Mesenchymal stem cell (in vitro differentiated cells and primary cell): ENCODE results near the gene MAP3K9.

ENCODE experiments used
- DNase-seq: peaks from one replicate; pipeline ENCODE4 v3.0.0-alpha.2; 2013
- H2AFZ ChIP-seq: one replicate; pipeline ENCODE4 v1.6.1; 2013; ENCODE audit warnings: low read depth, mild to moderate bottlenecking, control low read depth, inconsistent platforms, low read length, moderate library complexity
- H2AK5ac ChIP-seq: 2 replicates; pipeline ENCODE4 v1.6.1; 2013; ENCODE audit warnings: low read length, moderate library complexity, mild to moderate bottlenecking, inconsistent platforms; ENCODE audit not compliant: severe bottlenecking
- H2BK120ac ChIP-seq: one replicate; pipeline ENCODE4 v1.6.1; 2013; ENCODE audit warnings: low read depth, mild to moderate bottlenecking, inconsistent platforms, low read length, moderate library complexity
- H2BK12ac ChIP-seq, 2 experiments: one replicate each; pipeline ENCODE4 v1.6.1; 2013; ENCODE audit warnings: inconsistent platforms in 2 of 2, low read length in 2 of 2, mild to moderate bottlenecking in 2 of 2, moderate library complexity in 2 of 2, control low read depth in 1 of 2
- H2BK15ac ChIP-seq: one replicate; pipeline ENCODE4 v1.6.1; 2013; ENCODE audit warnings: mild to moderate bottlenecking, low read depth, inconsistent platforms; ENCODE audit not compliant: poor library complexity, severe bottlenecking
- H2BK5ac ChIP-seq: 2 replicates; pipeline ENCODE4 v1.6.1; 2013; ENCODE audit warnings: low read depth, mild to moderate bottlenecking, low read length, control low read depth, inconsistent platforms; ENCODE audit not compliant: poor library complexity, severe bottlenecking
- H3K14ac ChIP-seq, 2 experiments: one replicate each; pipeline ENCODE4 v1.6.1; 2013; ENCODE audit warnings: inconsistent platforms in 2 of 2, low read length in 2 of 2, control low read depth in 1 of 2, mild to moderate bottlenecking in 1 of 2, moderate library complexity in 1 of 2
- H3K18ac ChIP-seq, 2 experiments: one replicate each; pipeline ENCODE4 v1.6.1; 2013; ENCODE audit warnings: inconsistent platforms in 2 of 2, low read length in 2 of 2, control low read depth in 1 of 2, low read depth in 1 of 2, mild to moderate bottlenecking in 1 of 2
- H3K23ac ChIP-seq, 2 experiments: one replicate each; pipeline ENCODE4 v1.6.1; 2013; ENCODE audit warnings: inconsistent platforms in 2 of 2, low read length in 2 of 2, mild to moderate bottlenecking in 2 of 2, moderate library complexity in 2 of 2, control low read depth in 1 of 2
- H3K27ac ChIP-seq: 2 replicates; pipeline ENCODE4 v1.5.1; 2013; ENCODE audit warnings: mild to moderate bottlenecking, moderate library complexity, low read length, control low read depth, inconsistent platforms; ENCODE audit not compliant: poor library complexity, severe bottlenecking
- H3K27me3 ChIP-seq, 2 experiments: 2 replicates each; pipeline versions ENCODE4 v1.6.1 to v1.7.0; 2013; ENCODE audit warnings: low read length in 2 of 2, mild to moderate bottlenecking in 2 of 2, moderate library complexity in 2 of 2, control low read depth in 1 of 2, inconsistent platforms in 1 of 2; ENCODE audit not compliant: control insufficient read depth in 1 of 2, insufficient read depth in 1 of 2
- H3K36me3 ChIP-seq, 2 experiments: 2 replicates each; pipeline versions ENCODE4 v1.6.1 to v1.7.0; 2013; ENCODE audit warnings: low read length in 2 of 2, control low read depth in 1 of 2, inconsistent platforms in 1 of 2, low read depth in 1 of 2, mild to moderate bottlenecking in 1 of 2; ENCODE audit not compliant: insufficient read depth in 2 of 2, control insufficient read depth in 1 of 2
- H3K4ac ChIP-seq, 2 experiments: one replicate each; pipeline ENCODE4 v1.6.1; 2013; ENCODE audit warnings: inconsistent platforms in 2 of 2, low read length in 2 of 2, mild to moderate bottlenecking in 2 of 2, moderate library complexity in 2 of 2, control low read depth in 1 of 2, low read depth in 1 of 2
- H3K4me1 ChIP-seq: 2 replicates; pipeline ENCODE4 v1.6.1; 2013; ENCODE audit warnings: low read depth, low read length, control low read depth; ENCODE audit not compliant: control insufficient read depth, insufficient read depth
- H3K4me2 ChIP-seq: 2 replicates; pipeline ENCODE4 v1.6.1; 2013; ENCODE audit warnings: low read length, mild to moderate bottlenecking, inconsistent platforms; ENCODE audit not compliant: poor library complexity, severe bottlenecking
- H3K4me3 ChIP-seq, 2 experiments: 2 replicates each; pipeline versions ENCODE4 v1.5.1 to v1.7.0; 2013; ENCODE audit warnings: low read length in 2 of 2, mild to moderate bottlenecking in 2 of 2, control low read depth in 1 of 2, low read depth in 1 of 2; ENCODE audit not compliant: insufficient read depth in 1 of 2
- H3K79me1 ChIP-seq: replicated peaks from 2 replicates; pipeline ENCODE4 v1.6.1; 2013; ENCODE audit warnings: mild to moderate bottlenecking, control low read depth, low read length, inconsistent platforms; ENCODE audit not compliant: poor library complexity, severe bottlenecking
- H3K9ac ChIP-seq: 2 replicates; pipeline ENCODE4 v1.7.0; 2013; ENCODE audit warnings: mild to moderate bottlenecking, low read length, moderate library complexity
- H3K9me3 ChIP-seq: 2 replicates; pipeline ENCODE4 v1.7.0; 2013; ENCODE audit warnings: mild to moderate bottlenecking, low read length; ENCODE audit not compliant: control insufficient read depth
- H4K8ac ChIP-seq: one replicate; pipeline ENCODE4 v1.6.1; 2013; ENCODE audit warnings: inconsistent platforms, mild to moderate bottlenecking, low read length, moderate library complexity
- H4K91ac ChIP-seq: one replicate; pipeline ENCODE4 v1.6.1; 2013; ENCODE audit warnings: mild to moderate bottlenecking, low read length, inconsistent platforms
- WGBS: methylation state at CpG from one replicate; pipeline ENCODE4 v1.1.7; 2013; ENCODE audit warnings: mixed read lengths; 5-methylcytosine and 5-hydroxymethylcytosine counted together

Gene MAP3K9

GRCh38 chr14:70796551-70796950 lies 12.8 kb downstream of the MAP3K9 start:
- no peak overlapping the region for H2AFZ ChIP-seq
- H3K27ac ChIP-seq: no peak overlapping the region
- no peak overlapping the region for H4K8ac ChIP-seq
- 95% methylated on average over 8 of the region's 8 CpGs for WGBS
- H3K4me3 ChIP-seq: no peak overlapping the region
- peaks cover 0 to 28% of the 10 kb centered on the region in 2 experiments for H3K36me3 ChIP-seq
- no peak for DNase-seq
- H4K91ac ChIP-seq: no peak overlapping the region
- H3K23ac ChIP-seq: no peak overlapping the region
- H3K9ac ChIP-seq: no peak overlapping the region
- no peak overlapping the region for H2BK15ac ChIP-seq
- H3K27me3 ChIP-seq: peaks cover 0 to 16% of the 10 kb centered on the region in 2 experiments
- no peak overlapping the region for H2BK120ac ChIP-seq
- H2BK5ac ChIP-seq: no peak overlapping the region
- no peak overlapping the region for H3K18ac ChIP-seq
- no peak overlapping the region for H3K4ac ChIP-seq
- H3K9me3 ChIP-seq: no peaks in the 10 kb centered on the region
- peaks cover 46% of the 10 kb centered on the region for H3K79me1 ChIP-seq
- H2BK12ac ChIP-seq: no peak overlapping the region
- H3K14ac ChIP-seq: no peak overlapping the region
- no peaks in the 10 kb centered on the region for H3K4me1 ChIP-seq
- no peak overlapping the region for H3K4me2 ChIP-seq
- H2AK5ac ChIP-seq: no peak overlapping the region

- H3K9ac ChIP-seq: no peak overlapping the region
- WGBS: 91% methylated on average over 1 of the region's 3 CpGs
- H2BK120ac ChIP-seq: no peak overlapping the region
Measured at GRCh38 chr14:70794294-70794693, 15.0 kb downstream of the MAP3K9 start.

DNA sequence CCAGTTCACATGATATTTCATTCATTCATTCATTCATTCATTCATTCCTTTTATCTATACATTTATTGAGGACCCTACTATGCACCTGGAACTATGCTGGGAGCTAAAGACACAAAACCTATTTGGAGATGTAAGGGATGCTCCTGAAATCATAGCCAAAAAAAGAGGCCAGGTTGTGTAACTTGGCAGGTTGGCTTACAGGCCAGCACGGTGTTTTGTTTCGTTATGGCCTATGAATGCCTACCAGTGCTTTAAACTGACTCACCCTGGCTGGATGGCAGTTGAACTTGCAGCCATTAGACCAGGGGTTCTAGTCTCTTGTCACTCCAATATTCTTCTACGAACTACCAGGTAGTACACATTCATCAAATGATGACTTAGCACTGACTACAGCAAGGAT lies 15.7 kb downstream of the MAP3K9 start:
- Histone ChIP-seq H3K4me1 (peaks cover 7% of the 10 kb centered on the region), H2AFZ (no peak overlapping the region), H3K36me3 (peaks cover 0 to 24% of the 10 kb centered on the region in 2 experiments), H2BK5ac (no peak overlapping the region), H3K9me3 (no peaks in the 10 kb centered on the region), H3K18ac (no peak overlapping the region), H2BK12ac (no peak overlapping the region), H3K27me3 (peaks cover 0 to 19% of the 10 kb centered on the region in 2 experiments), H3K23ac (no peak overlapping the region), H2BK120ac (no peak overlapping the region), H3K79me1 (peaks cover 48% of the 10 kb centered on the region), H2AK5ac (no peak overlapping the region), H3K9ac (no peak overlapping the region), H3K14ac (no peak overlapping the region), H2BK15ac (no peak overlapping the region), H3K4me3 (no peak overlapping the region), H3K27ac (no peak overlapping the region), H3K4ac (no peak overlapping the region), H4K8ac (no peak overlapping the region), H3K4me2 (no peak overlapping the region), H4K91ac (no peak overlapping the region)
- WGBS: 75% methylated on average over 3 of the region's 3 CpGs
- no peak for DNase-seq

More at GRCh38 chr14:70794294-70794693, 15.0 kb downstream of the MAP3K9 start:
- H3K4me1 ChIP-seq: peaks cover 4% of the 10 kb centered on the region
- no peak overlapping the region for H3K4me3 ChIP-seq
- H3K9me3 ChIP-seq: no peaks in the 10 kb centered on the region
- no peak overlapping the region for H3K4ac ChIP-seq
- no peak overlapping the region for H4K8ac ChIP-seq
- DNase-seq: no peak
- H3K79me1 ChIP-seq: peaks cover 45% of the 10 kb centered on the region
- H2BK12ac ChIP-seq: no peak overlapping the region
- no peak overlapping the region for H3K14ac ChIP-seq
- H2BK5ac ChIP-seq: no peak overlapping the region
- peaks cover 0 to 19% of the 10 kb centered on the region in 2 experiments for H3K27me3 ChIP-seq
- peaks cover 0 to 24% of the 10 kb centered on the region in 2 experiments for H3K36me3 ChIP-seq
- H4K91ac ChIP-seq: no peak overlapping the region
- no peak overlapping the region for H2AK5ac ChIP-seq
- no peak overlapping the region for H3K27ac ChIP-seq
- no peak overlapping the region for H3K4me2 ChIP-seq
- H3K23ac ChIP-seq: no peak overlapping the region
- no peak overlapping the region for H2BK15ac ChIP-seq
- H3K18ac ChIP-seq: no peak overlapping the region
- H2AFZ ChIP-seq: no peak overlapping the region

- Histone ChIP-seq H3K4me1 (peaks cover 7% of the 10 kb centered on the region), H4K91ac (no peak overlapping the region), H3K4me3 (no peak overlapping the region), H2BK5ac (no peak overlapping the region), H3K4me2 (no peak overlapping the region), H2AK5ac (no peak overlapping the region), H4K8ac (no peak overlapping the region), H3K9ac (no peak overlapping the region), H3K79me1 (peaks cover 50% of the 10 kb centered on the region), H3K14ac (no peak overlapping the region), H3K27me3 (peaks cover 0 to 19% of the 10 kb centered on the region in 2 experiments), H3K9me3 (no peaks in the 10 kb centered on the region), H2BK15ac (no peak overlapping the region), H3K4ac (no peak overlapping the region), H3K23ac (no peak overlapping the region), H2AFZ (no peak overlapping the region), H2BK12ac (no peak overlapping the region), H3K36me3 (peaks cover 0 to 24% of the 10 kb centered on the region in 2 experiments), H2BK120ac (no peak overlapping the region), H3K18ac (no peak overlapping the region), H3K27ac (no peak overlapping the region)
- 58% methylated on average over 6 of the region's 9 CpGs for WGBS
- no peak for DNase-seq
Measured at GRCh38 chr14:70792939-70793338, 16.4 kb downstream of the MAP3K9 start.
